ENCODE data around the gene SBSN.
A peak's percentile ranks its signal among the peaks of the same experiment; 100 is the strongest.

The SBSN gene

DNA sequence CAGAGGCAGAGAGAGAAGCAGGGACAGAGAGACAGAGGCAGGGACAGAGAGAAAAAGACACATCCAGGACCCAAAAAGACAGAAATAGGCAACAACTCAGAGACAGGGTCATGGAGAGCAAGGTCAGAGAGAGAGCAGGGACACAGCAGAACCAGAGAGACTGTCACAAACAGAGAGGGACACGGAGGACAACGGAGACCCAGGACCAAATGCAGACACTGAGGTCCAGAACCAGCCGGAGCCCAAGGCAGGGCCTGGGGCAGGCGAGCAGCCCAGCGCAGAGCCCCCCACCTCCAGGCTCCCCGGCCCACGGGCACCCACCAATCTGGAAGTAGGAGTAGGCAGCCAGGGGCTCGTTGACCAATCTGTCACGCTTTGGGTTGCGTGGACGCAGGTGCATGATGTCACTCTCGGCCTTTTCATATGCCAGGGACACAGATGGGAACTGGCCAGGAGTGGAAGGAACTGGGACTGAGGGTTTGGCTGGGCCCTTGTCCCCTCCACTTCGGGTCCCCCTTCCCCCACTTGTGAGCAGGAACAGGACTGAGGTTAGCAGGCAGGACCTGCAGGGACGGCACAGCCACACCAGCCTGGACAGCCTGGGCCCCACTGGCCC, 25.4 kb upstream of the SBSN start:
- no peak for DNase-seq

- no peak for DNase-seq
Measured at GRCh38 chr19:35552534-35553384, 24.6 kb upstream of the SBSN start.

GRCh38 chr19:35551091-35551810, 23.1 kb upstream of the SBSN start:
- DNase-seq = no peak

DNA sequence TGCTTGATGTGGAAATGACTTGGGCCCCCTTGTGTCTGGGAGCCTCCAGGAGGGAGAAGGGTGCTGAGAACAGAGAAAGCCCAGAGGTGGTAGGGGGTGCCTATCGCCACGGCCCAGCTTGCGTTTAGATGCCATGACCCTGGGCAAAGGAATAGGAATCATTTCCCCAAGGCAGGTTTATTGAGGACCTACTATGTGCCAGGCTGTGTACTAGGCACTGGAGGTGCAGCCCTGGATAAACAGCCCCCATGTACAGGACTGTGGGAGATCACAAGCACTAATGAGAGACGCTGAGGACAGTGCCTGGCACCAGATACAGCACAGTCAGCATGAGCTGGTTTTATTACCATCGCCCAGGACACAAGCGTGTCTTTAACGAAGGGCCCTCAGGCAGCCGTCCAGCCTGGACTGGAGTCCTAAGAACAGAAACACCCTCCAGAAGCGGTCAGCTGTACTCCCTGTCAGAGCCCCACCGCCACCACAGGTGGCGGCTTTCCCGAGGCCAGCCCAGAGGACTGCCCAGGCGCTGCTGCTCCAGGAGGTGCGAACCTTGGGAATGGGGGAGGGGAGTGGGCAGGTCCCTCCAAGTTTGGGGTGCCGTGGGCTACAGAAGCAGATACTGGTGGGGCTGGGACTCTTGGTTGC, 21.9 kb upstream of the SBSN start:
- no peak for DNase-seq

DNA sequence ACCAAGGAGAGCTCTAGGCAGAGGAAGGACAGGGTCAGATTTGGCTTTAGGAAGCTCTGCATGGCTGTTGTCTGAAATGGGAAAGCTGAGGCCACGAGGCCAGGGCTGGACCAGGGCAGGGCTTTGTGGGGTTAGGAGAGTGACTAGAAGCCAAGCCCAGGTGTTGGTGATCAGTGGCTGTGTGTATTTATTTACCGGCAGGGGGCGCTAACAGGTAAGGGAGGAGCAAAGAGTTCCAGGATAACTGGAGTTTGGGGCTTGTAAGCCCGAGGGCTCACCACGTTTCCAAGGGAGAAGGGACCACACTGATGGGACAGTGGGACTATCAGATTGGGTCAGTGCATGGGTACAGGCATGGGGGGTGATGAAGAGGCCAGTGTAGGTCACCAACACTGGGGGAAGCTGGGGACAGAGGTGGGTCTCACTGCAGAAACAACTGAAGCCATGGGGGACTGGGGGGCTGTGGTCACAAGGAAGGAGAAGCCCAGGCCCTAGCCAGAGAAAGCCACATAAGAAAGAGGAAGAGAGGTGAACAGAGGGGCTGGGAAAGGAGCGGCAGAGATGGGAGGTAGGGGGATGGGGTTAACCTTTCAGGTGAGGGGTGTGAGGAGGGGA, 21.2 kb upstream of the SBSN start:
- peak; percentile 58 to 75 for DNase-seq

DNA sequence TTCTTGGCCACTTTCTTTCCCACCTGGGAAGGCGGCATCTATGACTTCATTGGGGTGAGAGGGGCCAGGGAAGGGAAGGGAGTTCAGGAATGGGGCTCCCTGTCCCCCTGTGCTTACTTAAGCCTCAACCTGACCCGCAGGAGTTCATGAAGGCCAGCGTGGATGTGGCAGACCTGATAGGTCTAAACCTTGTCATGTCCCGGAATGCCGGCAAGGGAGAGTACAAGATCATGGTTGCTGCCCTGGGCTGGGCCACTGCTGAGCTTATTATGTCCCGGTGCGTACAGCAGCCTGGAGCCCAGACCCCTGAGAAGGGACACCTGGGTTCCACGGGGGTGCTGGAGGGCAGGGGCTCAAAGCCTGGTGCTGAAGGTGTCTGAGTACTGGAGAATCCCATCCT, 18.4 kb upstream of the SBSN start:
- DNase-seq = no peak

GRCh38 chr19:35545855-35546381, 17.8 kb upstream of the SBSN start:
- DNase-seq = peak; percentile 22 to 60

GRCh38 chr19:35545001-35545854, 17.1 kb upstream of the SBSN start, which contains the start of gene TMEM147:
TMEM147 (plus strand) TSS chr19:35545626; CDS start chr19:35545740, 114 bp downstream.
- DNase-seq = peak; percentile 79 to 85

- DNase-seq = no peak
Measured at GRCh38 chr19:35544110-35544802, 16.1 kb upstream of the SBSN start.

DNA sequence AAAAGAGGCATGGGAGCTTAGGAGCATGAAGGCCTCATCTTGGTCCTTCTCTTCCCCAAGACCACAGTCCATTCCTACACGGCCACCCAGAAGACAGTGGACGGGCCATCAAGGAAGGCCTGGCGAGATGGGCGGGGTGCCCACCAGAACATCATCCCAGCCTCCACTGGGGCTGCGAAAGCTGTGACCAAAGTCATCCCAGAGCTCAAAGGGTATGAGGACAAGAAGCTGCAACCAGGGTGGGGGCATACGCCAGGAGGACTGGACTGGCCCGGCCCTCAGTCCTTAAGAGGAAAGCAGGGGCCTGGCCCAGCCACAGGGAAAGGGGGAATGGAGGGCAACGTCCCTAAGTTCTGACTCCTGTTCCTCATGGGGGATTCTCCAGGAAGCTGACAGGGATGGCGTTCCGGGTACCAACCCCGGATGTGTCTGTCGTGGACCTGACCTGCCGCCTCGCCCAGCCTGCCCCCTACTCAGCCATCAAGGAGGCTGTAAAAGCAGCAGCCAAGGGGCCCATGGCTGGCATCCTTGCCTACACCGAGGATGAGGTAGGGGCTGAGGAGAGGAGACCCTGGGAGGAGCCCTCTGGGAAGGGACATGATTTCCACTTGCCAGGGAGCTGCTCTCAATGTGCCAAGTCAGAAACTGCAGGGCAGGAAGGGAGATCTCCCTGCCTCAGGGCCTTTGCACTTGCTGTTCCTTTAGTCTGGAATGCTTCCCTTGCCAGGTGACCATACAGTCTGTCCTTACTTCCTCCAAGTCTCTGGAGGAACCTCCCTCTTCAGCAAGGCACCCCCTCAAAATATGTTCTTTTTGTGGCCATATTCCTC, 15.4 kb upstream of the SBSN start:
- DNase-seq = no peak

DNA sequence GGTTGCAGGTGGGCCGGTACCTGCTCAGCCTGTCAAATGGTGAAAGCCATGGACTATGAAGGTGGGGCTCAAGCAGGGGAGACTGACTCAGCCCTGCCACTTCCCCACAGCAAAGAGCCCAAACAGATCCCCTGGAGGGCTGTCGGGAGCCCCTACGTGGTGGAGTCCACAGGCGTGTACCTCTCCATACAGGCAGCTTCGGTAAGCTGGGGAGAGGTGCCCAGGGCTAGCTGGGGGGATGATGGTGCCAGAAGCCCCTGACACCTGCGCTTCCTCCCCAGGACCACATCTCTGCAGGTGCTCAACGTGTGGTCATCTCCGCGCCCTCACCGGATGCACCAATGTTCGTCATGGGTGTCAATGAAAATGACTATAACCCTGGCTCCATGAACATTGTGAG, 14.1 kb upstream of the SBSN start:
- DNase-seq = no peak

- no peak for DNase-seq
Measured at GRCh38 chr19:35540356-35540927, 12.3 kb upstream of the SBSN start.

- DNase-seq = no peak
Measured at GRCh38 chr19:35539850-35540249, 11.7 kb upstream of the SBSN start.

GRCh38 chr19:35539314-35539713, 11.2 kb upstream of the SBSN start:
- DNase-seq = no peak

GRCh38 chr19:35534803-35535480, 6.8 kb upstream of the SBSN start:
- no peak for DNase-seq

GRCh38 chr19:35533822-35534392, 5.8 kb upstream of the SBSN start:
- peak; percentile 32 to 49 for DNase-seq

- DNase-seq = no peak
Measured at GRCh38 chr19:35533201-35533821, 5.2 kb upstream of the SBSN start, which contains the start of gene GAPDHS. GAPDHS (plus strand) TSS chr19:35533456; CDS start chr19:35533528, 72 bp downstream.

DNA sequence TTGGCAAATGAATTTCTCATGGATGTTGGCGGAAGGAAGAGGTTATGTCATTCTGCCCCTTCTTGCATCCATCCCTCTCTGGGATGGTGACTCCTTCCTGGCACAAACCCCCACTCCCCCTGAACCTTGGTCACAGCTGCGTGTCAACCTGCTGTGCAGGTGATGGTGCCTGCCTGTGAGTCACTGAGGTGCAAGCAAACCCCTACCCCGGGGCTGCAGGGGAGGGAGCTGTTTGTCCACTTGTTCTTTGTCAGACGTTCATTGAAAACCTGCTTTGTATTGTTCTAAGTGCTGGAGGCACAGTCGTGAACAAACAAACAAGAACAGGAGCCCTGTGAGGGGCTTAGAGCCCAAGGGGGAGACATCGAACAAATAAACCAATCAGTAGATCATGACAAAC, 3.2 kb upstream of the SBSN start:
- DNase-seq = no peak

All from CD4-positive, alpha-beta T cell treated with Interferon alpha-2 for 1 hour (primary cell).